ENCODE results near the gene HHAT.

DNA sequence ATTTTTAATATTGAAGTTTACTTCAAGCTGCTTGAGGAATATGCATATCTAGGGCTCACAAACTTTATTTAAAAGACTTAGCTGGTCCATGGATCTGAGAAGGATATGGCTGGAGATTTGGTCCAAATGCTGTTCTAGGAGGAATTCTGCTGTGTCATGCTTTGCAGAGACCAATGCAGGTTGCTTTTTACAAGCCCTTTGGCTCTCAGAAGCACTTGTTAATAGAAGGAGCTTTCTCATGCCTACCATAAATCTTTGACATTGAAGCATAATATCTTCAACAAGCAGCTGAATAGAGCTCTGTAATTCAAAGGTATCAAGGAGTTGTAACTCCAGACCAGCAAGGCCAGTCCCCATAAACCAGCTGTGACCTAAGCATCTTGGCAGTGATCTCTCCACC is 299.1 kb downstream of the HHAT start:
- TF ChIP-seq, protein P1, sequence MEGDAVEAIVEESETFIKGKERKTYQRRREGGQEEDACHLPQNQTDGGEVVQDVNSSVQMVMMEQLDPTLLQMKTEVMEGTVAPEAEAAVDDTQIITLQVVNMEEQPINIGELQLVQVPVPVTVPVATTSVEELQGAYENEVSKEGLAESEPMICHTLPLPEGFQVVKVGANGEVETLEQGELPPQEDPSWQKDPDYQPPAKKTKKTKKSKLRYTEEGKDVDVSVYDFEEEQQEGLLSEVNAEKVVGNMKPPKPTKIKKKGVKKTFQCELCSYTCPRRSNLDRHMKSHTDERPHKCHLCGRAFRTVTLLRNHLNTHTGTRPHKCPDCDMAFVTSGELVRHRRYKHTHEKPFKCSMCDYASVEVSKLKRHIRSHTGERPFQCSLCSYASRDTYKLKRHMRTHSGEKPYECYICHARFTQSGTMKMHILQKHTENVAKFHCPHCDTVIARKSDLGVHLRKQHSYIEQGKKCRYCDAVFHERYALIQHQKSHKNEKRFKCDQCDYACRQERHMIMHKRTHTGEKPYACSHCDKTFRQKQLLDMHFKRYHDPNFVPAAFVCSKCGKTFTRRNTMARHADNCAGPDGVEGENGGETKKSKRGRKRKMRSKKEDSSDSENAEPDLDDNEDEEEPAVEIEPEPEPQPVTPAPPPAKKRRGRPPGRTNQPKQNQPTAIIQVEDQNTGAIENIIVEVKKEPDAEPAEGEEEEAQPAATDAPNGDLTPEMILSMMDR (IDR thresholded peaks at IDR 0.05), result no peak
- TF ChIP-seq POLR2A (IDR thresholded peaks at IDR 0.05) (no peak), EP300 (IDR thresholded peaks at IDR 0.05; ENCODE audit: low read depth) (no peak), POLR2AphosphoS5 (IDR thresholded peaks at IDR 0.05) (no peak)

All from transverse colon (tissue), 4 donors.